HL-60/S4 treated with phorbol 12-myristate 13-acetate at 8.2 ng/mL for 4 days and 3 days (cell line): ENCODE results near the gene SIGMAR1.

Experiments
- in situ Hi-C: fragments of 300-500 bp; cut with MboI; formaldehyde crosslinking; loops from 2 replicates; pipeline ENCODE4 v1.15.0; 2022; ENCODE audit warnings: low sequenced_read_pairs

Gene SIGMAR1

DNA sequence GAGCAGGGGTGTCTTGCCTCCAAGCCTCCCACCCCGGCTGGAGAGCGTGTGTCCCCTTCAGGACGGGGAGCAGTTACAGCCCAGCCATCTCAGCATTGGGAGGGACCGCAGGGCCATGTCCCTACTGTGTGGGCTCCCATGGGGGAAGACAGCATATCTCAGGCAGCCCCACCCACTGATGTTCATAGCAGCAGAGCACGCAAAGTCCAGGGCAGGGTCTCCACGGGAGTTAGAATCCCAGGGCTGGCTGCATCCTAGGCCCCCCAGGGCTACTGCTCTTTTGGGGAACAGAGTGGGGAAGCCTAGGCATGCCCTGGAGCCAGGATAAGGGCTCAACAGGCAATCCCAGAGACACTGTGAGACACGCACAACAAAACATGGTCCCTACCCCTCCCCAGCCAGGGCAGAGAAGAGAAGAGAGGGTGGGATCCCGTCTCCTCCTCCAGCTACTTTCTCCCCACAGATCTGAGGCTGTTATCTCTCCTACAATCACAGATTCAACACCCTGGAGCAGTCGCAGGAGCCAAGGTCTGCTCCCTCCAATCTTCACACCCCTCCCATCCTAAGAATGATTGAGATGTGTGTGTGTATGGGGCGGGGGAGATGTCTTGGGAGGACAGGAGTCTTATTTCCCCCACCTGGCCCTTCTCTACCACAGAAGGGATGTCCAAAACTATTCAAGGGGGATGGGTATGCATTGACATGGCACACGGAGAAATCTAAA lies 51.5 kb downstream of the SIGMAR1 start:
- in situ Hi-C loops: no loop called here

DNA sequence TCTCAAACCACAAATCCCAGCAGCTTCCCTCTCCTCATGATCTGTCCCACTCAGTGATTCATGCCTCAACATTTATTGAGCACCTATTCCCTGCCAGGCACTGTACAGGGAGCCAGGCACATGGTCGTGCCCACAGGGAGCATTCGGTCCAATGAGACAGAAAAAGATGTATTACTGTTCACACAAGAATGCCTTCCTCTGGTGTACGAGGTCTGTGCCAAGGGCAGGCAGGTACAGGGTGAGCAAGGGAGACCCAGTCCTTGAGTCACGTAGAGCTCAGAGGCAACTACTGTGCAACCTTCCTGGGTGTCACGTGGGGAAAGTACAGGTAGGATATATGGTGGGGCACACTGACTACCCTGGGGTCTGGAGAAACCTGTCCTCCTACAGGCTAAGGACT lies 52.6 kb downstream of the SIGMAR1 start:
- in situ Hi-C loops: no loop called here
